AG09309 (cell line): ENCODE results near the gene RIN2.
"Not testable (repeated sequence)": the region's sequence is repeated elsewhere in the genome, so short reads cannot be mapped to it uniquely, and the experiment has no call there.

ENCODE experiments used
- DNase-seq: peaks from one replicate; pipeline ENCODE4 v3.0.0-alpha.2; 2010; ENCODE audit warnings: low read depth
- H3K4me3 ChIP-seq: 2 replicates; pipeline ENCODE4 v1.5.1; 2011; ENCODE audit warnings: mild to moderate bottlenecking, low read depth, low read length, moderate library complexity; ENCODE audit not compliant: control insufficient read depth
- TF ChIP-seq, protein P1 (sequence below): IDR thresholded peaks from 2 replicates; pipeline ENCODE4 v1.5.1; 2011; ENCODE audit warnings: mild to moderate bottlenecking, low read depth, low read length, inconsistent platforms; ENCODE audit not compliant: insufficient read depth, control insufficient read depth; ENCODE audit errors: missing control alignments

Gene RIN2

DNA sequence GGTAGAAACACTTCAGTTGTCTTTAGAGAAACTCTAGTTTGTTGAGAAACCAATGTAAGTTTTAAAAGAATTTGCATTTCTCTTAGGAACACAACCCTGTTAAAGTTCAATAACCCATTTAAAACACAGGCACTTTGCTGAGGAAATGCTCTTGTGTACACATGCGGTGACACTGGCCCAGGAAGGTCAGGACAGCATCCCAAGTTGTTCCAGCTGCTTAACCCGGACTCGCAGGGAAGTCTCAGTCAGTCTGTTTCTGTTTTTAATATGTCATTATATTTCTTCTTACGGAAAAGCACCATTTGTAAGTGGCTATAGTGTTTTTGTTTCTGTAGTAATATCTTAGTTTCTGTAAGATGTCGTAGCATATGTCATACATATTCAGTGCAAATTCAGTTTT lies 36.9 kb downstream of the RIN2 start:
- H3K4me3 ChIP-seq: no peak overlapping the region
- TF ChIP-seq, protein P1, sequence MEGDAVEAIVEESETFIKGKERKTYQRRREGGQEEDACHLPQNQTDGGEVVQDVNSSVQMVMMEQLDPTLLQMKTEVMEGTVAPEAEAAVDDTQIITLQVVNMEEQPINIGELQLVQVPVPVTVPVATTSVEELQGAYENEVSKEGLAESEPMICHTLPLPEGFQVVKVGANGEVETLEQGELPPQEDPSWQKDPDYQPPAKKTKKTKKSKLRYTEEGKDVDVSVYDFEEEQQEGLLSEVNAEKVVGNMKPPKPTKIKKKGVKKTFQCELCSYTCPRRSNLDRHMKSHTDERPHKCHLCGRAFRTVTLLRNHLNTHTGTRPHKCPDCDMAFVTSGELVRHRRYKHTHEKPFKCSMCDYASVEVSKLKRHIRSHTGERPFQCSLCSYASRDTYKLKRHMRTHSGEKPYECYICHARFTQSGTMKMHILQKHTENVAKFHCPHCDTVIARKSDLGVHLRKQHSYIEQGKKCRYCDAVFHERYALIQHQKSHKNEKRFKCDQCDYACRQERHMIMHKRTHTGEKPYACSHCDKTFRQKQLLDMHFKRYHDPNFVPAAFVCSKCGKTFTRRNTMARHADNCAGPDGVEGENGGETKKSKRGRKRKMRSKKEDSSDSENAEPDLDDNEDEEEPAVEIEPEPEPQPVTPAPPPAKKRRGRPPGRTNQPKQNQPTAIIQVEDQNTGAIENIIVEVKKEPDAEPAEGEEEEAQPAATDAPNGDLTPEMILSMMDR: no peak
- DNase-seq: no peak

DNA sequence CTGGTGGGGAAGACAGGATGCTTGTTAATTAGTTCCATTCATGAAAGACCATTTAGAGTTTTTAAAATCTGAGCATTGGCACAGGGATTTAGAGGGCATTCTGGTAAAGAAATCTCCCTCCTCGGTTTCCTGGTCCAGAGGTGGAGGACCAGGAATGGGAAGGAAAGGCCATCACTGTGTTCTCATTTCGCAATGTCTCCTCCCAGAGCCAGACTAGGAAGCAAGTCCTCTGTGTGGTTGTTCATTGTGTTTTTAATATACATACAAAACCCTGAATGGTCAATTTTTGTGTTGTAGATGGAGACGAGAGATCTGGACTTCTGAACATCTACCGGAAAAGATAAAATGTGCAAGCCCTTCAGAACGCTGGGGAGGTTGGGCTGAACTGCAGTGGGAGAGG lies 41.3 kb downstream of the RIN2 start:
- TF ChIP-seq, protein P1: no peak
- no peak overlapping the region for H3K4me3 ChIP-seq
- no peak for DNase-seq

DNA sequence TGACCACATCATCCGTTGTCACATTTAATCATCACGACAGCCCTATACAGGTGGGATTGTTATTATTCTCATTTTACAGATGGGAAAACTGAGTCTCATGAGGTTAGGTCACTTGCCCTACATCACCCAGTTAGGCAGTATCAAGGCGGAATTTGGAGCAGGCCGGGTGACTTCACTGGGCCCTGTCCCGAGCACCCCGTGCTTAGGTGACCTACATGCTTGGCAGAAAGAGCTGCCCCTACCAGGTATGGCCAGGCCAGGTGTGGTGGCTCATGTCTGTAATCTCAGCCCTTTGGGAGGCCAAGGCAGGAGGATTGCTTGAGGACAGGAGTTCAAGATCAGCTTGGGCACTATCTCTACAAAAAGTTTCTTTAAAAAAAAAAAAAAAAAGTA lies 44.0 kb downstream of the RIN2 start:
- no peak overlapping the region for H3K4me3 ChIP-seq
- TF ChIP-seq, protein P1: no peak
- DNase-seq: no peak

DNA sequence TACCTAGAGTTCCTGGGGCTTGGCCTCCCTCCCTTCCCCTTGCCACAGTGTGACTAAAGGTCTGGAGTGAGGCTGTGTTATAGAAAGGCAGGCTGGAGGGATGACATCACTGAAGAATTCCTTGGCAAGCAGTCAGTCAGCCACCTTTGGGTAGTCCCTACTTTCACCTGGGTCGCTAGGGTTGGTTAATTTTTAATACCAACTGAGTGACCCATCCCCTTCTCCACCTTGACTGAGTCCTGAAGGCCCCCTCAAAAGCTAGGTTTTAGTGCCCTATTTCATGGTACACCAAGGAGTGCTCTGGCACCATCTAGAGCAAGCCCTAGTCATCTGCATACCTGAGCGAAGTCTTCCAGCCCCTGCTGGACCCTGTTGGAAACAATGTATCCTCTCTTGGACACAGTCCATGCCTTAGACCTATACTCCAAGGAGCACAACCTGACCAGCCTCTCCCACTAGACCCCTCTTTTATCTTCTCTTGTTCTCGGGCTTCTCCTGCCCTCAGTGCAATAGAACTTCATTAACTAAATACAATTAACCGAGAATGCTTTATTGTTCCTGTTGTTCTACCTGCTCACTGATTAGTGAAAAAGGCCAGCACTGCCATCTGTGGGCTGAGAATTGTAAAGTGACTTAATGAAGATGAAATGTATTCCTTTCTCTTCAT lies 44.6 kb downstream of the RIN2 start:
- no peak for DNase-seq
- TF ChIP-seq, protein P1: peak; percentile 17
- H3K4me3 ChIP-seq: no peak overlapping the region

DNA sequence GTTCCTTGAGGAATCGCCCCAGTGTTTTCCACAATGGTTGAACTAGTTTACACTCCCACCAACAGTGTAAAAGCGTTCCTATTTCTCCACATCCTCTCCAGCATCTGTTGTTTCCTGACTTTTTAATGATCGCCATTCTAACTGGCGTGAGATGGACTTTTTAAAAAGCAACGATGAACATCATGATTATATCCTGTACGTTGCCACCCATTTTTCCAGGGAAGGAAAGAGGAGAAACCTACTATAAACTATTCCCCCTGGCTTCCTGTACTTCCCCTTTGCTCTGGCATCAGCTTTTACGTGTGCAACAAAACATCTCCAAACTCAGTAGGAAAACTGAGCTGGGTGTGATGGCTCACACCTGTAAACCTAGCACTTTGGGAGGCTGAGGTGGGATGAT lies 48.2 kb downstream of the RIN2 start:
- not testable (repeated sequence) for DNase-seq

DNA sequence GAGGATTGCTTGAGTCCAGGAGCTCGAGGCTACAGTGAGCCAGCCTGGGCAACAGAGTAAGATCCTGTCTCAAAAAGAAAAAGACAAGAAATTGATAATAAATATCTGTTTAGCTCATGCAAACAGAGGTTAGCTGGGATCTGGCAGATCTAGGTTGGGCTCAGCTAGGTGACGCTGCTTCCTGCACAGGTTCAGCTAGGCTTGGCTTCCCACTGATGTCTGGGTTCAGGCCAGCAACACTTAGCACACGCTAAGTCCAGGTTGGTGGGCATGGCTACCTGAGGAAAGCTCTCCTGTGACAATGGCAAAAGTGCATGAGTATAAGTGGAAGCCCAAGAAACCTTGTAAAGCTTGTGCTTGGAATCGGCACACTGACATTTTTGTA lies 48.7 kb downstream of the RIN2 start:
- TF ChIP-seq, protein P1: no peak
- no peak overlapping the region for H3K4me3 ChIP-seq
- no peak for DNase-seq

More for the DNA sequence above, 48.2 kb downstream of the RIN2 start:
- H3K4me3 ChIP-seq: not testable (repeated sequence)

DNA sequence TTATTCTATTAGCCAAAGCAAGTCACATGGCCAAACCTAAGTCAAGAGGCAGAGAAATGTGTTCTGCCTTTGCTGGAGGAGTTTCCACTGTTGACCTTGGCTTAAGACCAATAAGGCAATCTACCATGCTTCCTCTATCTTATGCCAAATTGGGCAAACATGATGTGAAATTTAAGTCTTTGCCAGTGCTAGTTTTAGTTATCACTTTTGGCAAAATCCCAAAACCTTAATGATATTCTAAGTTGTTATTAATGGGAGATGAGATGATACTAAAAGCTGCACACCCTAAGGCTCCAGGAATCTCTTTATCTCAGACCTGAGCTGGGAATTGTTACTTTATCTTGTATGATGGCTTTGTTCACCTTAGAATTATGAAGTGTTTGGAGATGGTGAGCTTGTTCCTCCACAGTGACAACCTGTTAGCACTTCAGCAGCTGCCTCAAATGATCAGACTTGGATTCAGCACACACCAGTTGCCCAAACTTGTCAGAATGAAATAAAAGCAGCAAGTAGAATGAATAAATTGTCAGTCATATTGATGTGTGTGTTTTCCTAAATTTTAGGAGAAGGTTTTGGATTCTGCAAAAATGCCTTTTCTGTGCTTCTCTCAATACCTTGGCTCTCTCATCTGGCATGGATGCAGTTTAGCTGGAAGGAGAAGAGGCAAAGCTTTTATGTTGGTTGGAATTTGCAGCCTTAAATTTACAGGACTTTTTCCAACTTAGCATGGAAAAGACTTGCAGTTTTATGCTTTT lies 49.3 kb downstream of the RIN2 start:
- no peak for DNase-seq
- TF ChIP-seq, protein P1: no peak
- H3K4me3 ChIP-seq: no peak overlapping the region
